K562 (cell line): ENCODE measurements around the gene SLCO1A2. TPM values are rescaled to one million over a fixed set of nuclear protein-coding genes. Genes with fewer than 3 reads are reported as not detected.

Experiments
- ATAC-seq: fragments of 200-7000 bp; cut with Tn5 transposase; 3 replicates; pipeline ENCODE4 v1.9.1; 2020; ENCODE audit warnings: moderate library complexity
- BruUV-seq: library from RNA; stranded (reverse); fragments of 400-500 nt; replicated peaks from 2 replicates; lab custom pipeline; 2021; lab: Mats Ljungman, UMichigan
- CTCF ChIA-PET: fragments of 300-600 bp; formaldehyde crosslinking; extraction: SDS; loops from one replicate; lab custom pipeline; 2021; ENCODE audit warnings: low intra/inter-chr PET ratio; lab: Yijun Ruan, JAX
- POLR2A ChIA-PET: fragments of 300-600, 350-650 bp; sonication (Branson Sonifier 250); formaldehyde crosslinking; extraction: SDS; loops from one replicate; lab custom pipeline; 2021; ENCODE audit warnings: antibody characterized with exemption, inconsistent platforms; lab: Yijun Ruan, JAX
- DNase-seq, 4 experiments: peaks; one replicate each; pipeline versions ENCODE4 v3.0.0 to v3.0.0-alpha.2; 2011 to 2018; ENCODE audit warnings: low spot score in 3 of 4, mixed read lengths in 3 of 4; ENCODE audit errors: extremely low read depth in 1 of 4
- FAIRE-seq: peaks from 2 replicates; lab custom pipeline; 2011; peaks lifted over from hg19 to GRCh38; lab: Jason Lieb, UNC
- H2AFZ ChIP-seq: 2 replicates; pipeline ENCODE4 v1.6.0; 2011; ENCODE audit warnings: low read depth, low read length, control low read depth, inconsistent platforms
- H3K27ac ChIP-seq: fragments of 200-600 bp; 3 replicates; pipeline ENCODE4 v1.8.0; 2011; ENCODE audit warnings: low read depth, mild to moderate bottlenecking, control low read depth, inconsistent platforms, low read length, moderate library complexity, mixed read lengths; ENCODE audit errors: extremely low read depth
- H3K27me3 ChIP-seq, 2 experiments: fragments of 300-600 bp in 1 of 2; 2 replicates in 1 of 2; 3 replicates in 1 of 2; pipeline versions ENCODE4 v1.6.0 to v1.8.0; 2011; ENCODE audit warnings: inconsistent platforms in 2 of 2, low read length in 2 of 2, mild to moderate bottlenecking in 1 of 2, mixed read lengths in 1 of 2, moderate library complexity in 1 of 2; ENCODE audit not compliant: control insufficient read depth in 2 of 2, insufficient read depth in 2 of 2
- H3K36me3 ChIP-seq: fragments of 300-600 bp; 3 replicates; pipeline ENCODE4 v1.8.0; 2011; ENCODE audit warnings: mild to moderate bottlenecking, low read length, inconsistent platforms; ENCODE audit not compliant: control insufficient read depth, insufficient read depth
- H3K4me1 ChIP-seq, 2 experiments: fragments of 200-600 bp in 1 of 2; replicated peaks in 1 of 2; 2 replicates in 1 of 2; 3 replicates in 1 of 2; pipeline versions ENCODE4 v1.5.1 to v1.8.0; 2011; ENCODE audit warnings: inconsistent platforms in 2 of 2, low read length in 2 of 2, mild to moderate bottlenecking in 1 of 2, mixed read lengths in 1 of 2, moderate library complexity in 1 of 2; ENCODE audit not compliant: control insufficient read depth in 2 of 2, insufficient read depth in 2 of 2
- H3K4me2 ChIP-seq: 2 replicates; pipeline ENCODE4 v1.6.1; 2011; ENCODE audit warnings: low read length, control low read depth, inconsistent platforms, mixed read lengths; ENCODE audit not compliant: insufficient read depth
- H3K4me3 ChIP-seq: fragments of 200-600 bp; sonication (generic), shearing (Covaris generic); 2 replicates; pipeline ENCODE4 v1.5.1; 2016; ENCODE audit warnings: control low read depth, inconsistent platforms
- H3K79me2 ChIP-seq: fragments of 200-600 bp; 3 replicates; pipeline ENCODE4 v1.8.0; 2011; ENCODE audit warnings: low read length, inconsistent platforms; ENCODE audit not compliant: control insufficient read depth, insufficient read depth
- H3K9ac ChIP-seq, 2 experiments: 2 replicates each; pipeline versions ENCODE4 v1.6.0 to v1.6.1; 2011; ENCODE audit warnings: low read depth in 2 of 2, low read length in 2 of 2, control low read depth in 1 of 2, inconsistent platforms in 1 of 2, mild to moderate bottlenecking in 1 of 2, mixed read lengths in 1 of 2; ENCODE audit not compliant: insufficient read depth in 1 of 2
- H3K9me1 ChIP-seq: one replicate; pipeline ENCODE4 v1.6.0; 2011; ENCODE audit warnings: inconsistent platforms, mild to moderate bottlenecking, low read length, moderate library complexity; ENCODE audit not compliant: control insufficient read depth, insufficient read depth
- H3K9me3 ChIP-seq: replicated peaks from 2 replicates; pipeline ENCODE4 v1.5.1; 2011; ENCODE audit warnings: low read depth, low read length, inconsistent platforms; ENCODE audit not compliant: control insufficient read depth, insufficient read depth
- H4K20me1 ChIP-seq: replicated peaks from 2 replicates; pipeline ENCODE4 v1.6.1; 2011; ENCODE audit warnings: low read length, inconsistent platforms, mixed read lengths; ENCODE audit not compliant: control insufficient read depth, insufficient read depth
- ADNP ChIP-seq: fragments of 200-800 bp; sonication (Bioruptor generic); IDR thresholded peaks from 2 replicates; pipeline ENCODE4 v1.6.1; 2016; ENCODE audit warnings: missing genetic modification characterization, missing compliant biosample characterization
- EP300 ChIP-seq: IDR thresholded peaks from 2 replicates; pipeline ENCODE4 v1.6.1; 2012; ENCODE audit warnings: low read length, improper control_type of control experiment
- HOXB6 ChIP-seq: fragments of 250-450 bp; sonication (Bioruptor Pico); IDR thresholded peaks from 2 replicates; pipeline ENCODE4 v1.5.1; 2022; ENCODE audit warnings: mild to moderate bottlenecking, borderline replicate concordance
- MCM3 ChIP-seq: fragments of 450-650 bp; IDR thresholded peaks from 2 replicates; pipeline ENCODE4 v1.6.1; 2016
- NBN ChIP-seq: fragments of 450-650 bp; IDR thresholded peaks from 2 replicates; pipeline ENCODE4 v1.6.1; 2016; ENCODE audit warnings: low read depth, mild to moderate bottlenecking
- NUFIP1 ChIP-seq: fragments of 450-650 bp; IDR thresholded peaks from 2 replicates; pipeline ENCODE4 v1.6.1; 2018; ENCODE audit not compliant: partially characterized antibody
- POLR2B ChIP-seq: fragments of 450-650 bp; IDR thresholded peaks from 2 replicates; pipeline ENCODE4 v1.6.1; 2018; ENCODE audit warnings: low read depth; ENCODE audit not compliant: partially characterized antibody
- PYGO2 ChIP-seq: fragments of 450-650 bp; IDR thresholded peaks from 2 replicates; pipeline ENCODE4 v1.6.1; 2016; ENCODE audit warnings: mild to moderate bottlenecking, missing genetic modification characterization, moderate library complexity, missing compliant biosample characterization
- RB1 ChIP-seq: fragments of 450-650 bp; IDR thresholded peaks from 2 replicates; pipeline ENCODE4 v1.6.1; 2017; ENCODE audit warnings: low read depth, mild to moderate bottlenecking
- SETDB1 ChIP-seq: IDR thresholded peaks from one replicate; pipeline ENCODE4 v1.6.1; 2012; ENCODE audit warnings: low read length, control low read depth, inconsistent platforms
- SUPT5H ChIP-seq: fragments of 450-650 bp; IDR thresholded peaks from 2 replicates; pipeline ENCODE4 v1.6.1; 2016
- ZNF780A ChIP-seq: fragments of 250-450 bp; sonication (Bioruptor Pico); IDR thresholded peaks from 2 replicates; pipeline ENCODE4 v1.5.0; 2021; ENCODE audit warnings: mild to moderate bottlenecking
- WGBS: fragments of 100-300 bp; shearing (Covaris generic); methylation state at CpG from one replicate; pipeline ENCODE4 v1.1.6; 2016; ENCODE audit warnings: low coverage, mixed read lengths; ENCODE audit not compliant: insufficient coverage; ENCODE audit errors: missing lambda C conversion rate; 5-methylcytosine and 5-hydroxymethylcytosine counted together
- in situ Hi-C: fragments of 300-500 bp; cut with MboI; formaldehyde crosslinking; loops from 4 replicates; pipeline ENCODE4 v1.15.0; 2018; ENCODE audit warnings: inconsistent platforms, mixed read lengths
- intact Hi-C: fragments of 100-400 bp; cut with micrococcal nuclease; formaldehyde crosslinking; loops from 2 replicates; pipeline ENCODE4 v1.14.2; 2022
- polyA plus RNA-seq, 8 experiments: library from polyadenylated mRNA; depleted of rRNA in 4 of 8; stranded (reverse) in 5 of 8; unstranded in 3 of 8; fragments of >200 nt; fragmentation: Nextera tagmentation in 2 of 8; fragmentation: Illumina TruSeq in 1 of 8; extraction: Ambion mirVana in 2 of 8; extraction: Trizol in 1 of 8; gene quantifications; 2 replicates each; pipeline versions ENCODE4 v1.2.1 to v1.2.3, GENCODE V29; 2011 to 2014; ENCODE audit warnings: inconsistent platforms in 1 of 8, missing spikeins in 1 of 8
- total RNA-seq, 7 experiments: library from RNA; depleted of rRNA in 6 of 7; stranded (reverse); fragments of >200 nt in 6 of 7; fragmentation: Illumina TruSeq in 2 of 7; extraction: Trizol in 2 of 7; gene quantifications; 2 replicates each; pipeline versions ENCODE4 v1.2.1 to v1.2.3, GENCODE V29; 2011 to 2021; ENCODE audit warnings: low replicate concordance in 1 of 7
- TF ChIP-seq, protein P1 (sequence below): sonication (generic); formaldehyde crosslinking; IDR thresholded peaks from 2 replicates; pipeline ENCODE4 v1.8.1; 2023; ENCODE audit warnings: mild to moderate bottlenecking, missing genetic modification reagents
- TF ChIP-seq, protein P2 (sequence below): fragments of 450-650 bp; IDR thresholded peaks from 2 replicates; pipeline ENCODE4 v1.6.1; 2016; ENCODE audit warnings: missing biosample characterization, missing genetic modification characterization
- TF ChIP-seq, protein P3 (sequence below): fragments of 250-450 bp; sonication (Bioruptor Pico); IDR thresholded peaks from 2 replicates; pipeline ENCODE4 v1.4.0; 2020; ENCODE audit warnings: mild to moderate bottlenecking
- TF ChIP-seq, protein P4 (sequence below): fragments of 450-650 bp; formaldehyde crosslinking; IDR thresholded peaks from 2 replicates; pipeline ENCODE4 v1.4.0; 2020; ENCODE audit warnings: mild to moderate bottlenecking, moderate library complexity

SLCO1A2 gene
- total and polyA plus RNA-seq, 9 of the 15 experiments (the other 6 are each of a cell fraction or from before 2014, with no cell fraction given), result 1.2 to 4.4 (median 2.6) TPM

DNA sequence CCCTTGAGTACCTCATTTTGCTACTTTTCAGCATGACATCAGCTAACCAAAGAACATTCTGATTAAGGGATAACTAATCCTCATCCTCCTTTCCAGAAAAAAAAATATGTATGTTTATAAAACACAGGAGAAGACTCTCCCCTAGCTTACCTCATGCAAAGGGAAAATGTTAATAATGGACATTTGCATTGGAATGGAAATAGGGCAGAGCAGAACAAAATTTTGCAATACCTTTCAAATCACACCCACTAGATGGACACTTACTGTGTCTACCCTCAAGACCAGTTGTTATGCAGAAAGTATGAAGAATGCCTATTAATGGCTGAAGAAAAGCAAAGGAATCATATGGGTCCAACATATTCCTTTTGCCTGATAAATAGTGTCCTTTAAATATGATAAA lies 8.9 kb upstream of the SLCO1A2 start (continued):
- TF ChIP-seq, protein P1, sequence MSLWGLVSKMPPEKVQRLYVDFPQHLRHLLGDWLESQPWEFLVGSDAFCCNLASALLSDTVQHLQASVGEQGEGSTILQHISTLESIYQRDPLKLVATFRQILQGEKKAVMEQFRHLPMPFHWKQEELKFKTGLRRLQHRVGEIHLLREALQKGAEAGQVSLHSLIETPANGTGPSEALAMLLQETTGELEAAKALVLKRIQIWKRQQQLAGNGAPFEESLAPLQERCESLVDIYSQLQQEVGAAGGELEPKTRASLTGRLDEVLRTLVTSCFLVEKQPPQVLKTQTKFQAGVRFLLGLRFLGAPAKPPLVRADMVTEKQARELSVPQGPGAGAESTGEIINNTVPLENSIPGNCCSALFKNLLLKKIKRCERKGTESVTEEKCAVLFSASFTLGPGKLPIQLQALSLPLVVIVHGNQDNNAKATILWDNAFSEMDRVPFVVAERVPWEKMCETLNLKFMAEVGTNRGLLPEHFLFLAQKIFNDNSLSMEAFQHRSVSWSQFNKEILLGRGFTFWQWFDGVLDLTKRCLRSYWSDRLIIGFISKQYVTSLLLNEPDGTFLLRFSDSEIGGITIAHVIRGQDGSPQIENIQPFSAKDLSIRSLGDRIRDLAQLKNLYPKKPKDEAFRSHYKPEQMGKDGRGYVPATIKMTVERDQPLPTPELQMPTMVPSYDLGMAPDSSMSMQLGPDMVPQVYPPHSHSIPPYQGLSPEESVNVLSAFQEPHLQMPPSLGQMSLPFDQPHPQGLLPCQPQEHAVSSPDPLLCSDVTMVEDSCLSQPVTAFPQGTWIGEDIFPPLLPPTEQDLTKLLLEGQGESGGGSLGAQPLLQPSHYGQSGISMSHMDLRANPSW (CRISPR knock-in tag), result no peak
- TF ChIP-seq SETDB1 (no peak), MCM3 (no peak), NUFIP1 (no peak), EP300 (no peak)
- TF ChIP-seq, protein P2, sequence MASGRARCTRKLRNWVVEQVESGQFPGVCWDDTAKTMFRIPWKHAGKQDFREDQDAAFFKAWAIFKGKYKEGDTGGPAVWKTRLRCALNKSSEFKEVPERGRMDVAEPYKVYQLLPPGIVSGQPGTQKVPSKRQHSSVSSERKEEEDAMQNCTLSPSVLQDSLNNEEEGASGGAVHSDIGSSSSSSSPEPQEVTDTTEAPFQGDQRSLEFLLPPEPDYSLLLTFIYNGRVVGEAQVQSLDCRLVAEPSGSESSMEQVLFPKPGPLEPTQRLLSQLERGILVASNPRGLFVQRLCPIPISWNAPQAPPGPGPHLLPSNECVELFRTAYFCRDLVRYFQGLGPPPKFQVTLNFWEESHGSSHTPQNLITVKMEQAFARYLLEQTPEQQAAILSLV (tag), result no peak

DNA sequence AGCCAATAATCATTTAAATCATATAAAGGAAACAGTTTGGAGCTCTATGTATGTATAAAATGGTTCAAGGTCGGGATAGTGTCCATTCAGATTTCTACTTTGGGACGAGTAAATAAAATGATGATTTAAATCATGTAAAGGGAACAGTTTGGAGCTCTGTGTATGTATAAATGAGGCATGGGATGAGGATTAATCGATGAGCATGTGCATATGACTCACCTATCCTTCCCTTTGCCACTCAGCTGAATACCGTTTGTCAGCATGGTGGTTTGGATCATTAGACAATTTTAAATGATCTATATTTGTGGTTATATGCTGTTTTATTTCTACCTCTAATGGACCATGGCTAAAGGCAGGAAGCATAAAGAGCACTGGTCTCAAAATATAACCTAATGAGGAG lies 7.1 kb upstream of the SLCO1A2 start:
- peak overlapping the region; percentile 45; the same call in 1 of the 2 replicates for H2AFZ ChIP-seq
- no peak overlapping the region for H3K9ac ChIP-seq
- H3K36me3 ChIP-seq, result no peaks in the 10 kb centered on the region
- no peak overlapping the region for H3K4me3 ChIP-seq
- H3K27ac ChIP-seq, result no peak overlapping the region
- no peak for DNase-seq
- 11% methylated on average over 4 of the region's 4 CpGs for WGBS
- H3K9me1 ChIP-seq, result no peaks in the 10 kb centered on the region
- no peaks in the 10 kb centered on the region for H4K20me1 ChIP-seq
- ChIA-PET CTCF (no interaction called here), POLR2A (no interaction called here)
- no peak overlapping the region for H3K4me2 ChIP-seq
- BruUV-seq, result no TSS peak
- in situ Hi-C loops, result no loop called here
- H3K27me3 ChIP-seq, result no peaks in the 10 kb centered on the region
- no peak for ATAC-seq
- H3K79me2 ChIP-seq, result no peaks in the 10 kb centered on the region
- H3K9me3 ChIP-seq, result no peaks in the 10 kb centered on the region
- H3K4me1 ChIP-seq, result peaks cover 0 to 6% of the 10 kb centered on the region in 2 experiments; a peak in 3 of 5 replicates
- intact Hi-C loops, result no loop called here
- FAIRE-seq, result no peak
- TF ChIP-seq, protein P3, sequence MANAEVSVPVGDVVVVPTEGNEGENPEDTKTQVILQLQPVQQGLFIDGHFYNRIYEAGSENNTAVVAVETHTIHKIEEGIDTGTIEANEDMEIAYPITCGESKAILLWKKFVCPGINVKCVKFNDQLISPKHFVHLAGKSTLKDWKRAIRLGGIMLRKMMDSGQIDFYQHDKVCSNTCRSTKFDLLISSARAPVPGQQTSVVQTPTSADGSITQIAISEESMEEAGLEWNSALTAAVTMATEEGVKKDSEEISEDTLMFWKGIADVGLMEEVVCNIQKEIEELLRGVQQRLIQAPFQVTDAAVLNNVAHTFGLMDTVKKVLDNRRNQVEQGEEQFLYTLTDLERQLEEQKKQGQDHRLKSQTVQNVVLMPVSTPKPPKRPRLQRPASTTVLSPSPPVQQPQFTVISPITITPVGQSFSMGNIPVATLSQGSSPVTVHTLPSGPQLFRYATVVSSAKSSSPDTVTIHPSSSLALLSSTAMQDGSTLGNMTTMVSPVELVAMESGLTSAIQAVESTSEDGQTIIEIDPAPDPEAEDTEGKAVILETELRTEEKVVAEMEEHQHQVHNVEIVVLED (CRISPR knock-in tag), result no peak
- no peak for TF ChIP-seq ZNF780A
- TF ChIP-seq, protein P4, sequence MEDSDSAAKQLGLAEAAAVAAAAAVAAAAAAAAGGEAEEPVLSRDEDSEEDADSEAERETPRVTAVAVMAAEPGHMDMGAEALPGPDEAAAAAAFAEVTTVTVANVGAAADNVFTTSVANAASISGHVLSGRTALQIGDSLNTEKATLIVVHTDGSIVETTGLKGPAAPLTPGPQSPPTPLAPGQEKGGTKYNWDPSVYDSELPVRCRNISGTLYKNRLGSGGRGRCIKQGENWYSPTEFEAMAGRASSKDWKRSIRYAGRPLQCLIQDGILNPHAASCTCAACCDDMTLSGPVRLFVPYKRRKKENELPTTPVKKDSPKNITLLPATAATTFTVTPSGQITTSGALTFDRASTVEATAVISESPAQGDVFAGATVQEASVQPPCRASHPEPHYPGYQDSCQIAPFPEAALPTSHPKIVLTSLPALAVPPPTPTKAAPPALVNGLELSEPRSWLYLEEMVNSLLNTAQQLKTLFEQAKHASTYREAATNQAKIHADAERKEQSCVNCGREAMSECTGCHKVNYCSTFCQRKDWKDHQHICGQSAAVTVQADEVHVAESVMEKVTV (CRISPR knock-in tag), result no peak
- TF ChIP-seq SUPT5H, result no peak
- TF ChIP-seq ADNP (tag), result no peak
- no peak for TF ChIP-seq PYGO2 (tag)
- TF ChIP-seq NBN, result no peak
- no peak for TF ChIP-seq POLR2B
- no peak for TF ChIP-seq RB1
- TF ChIP-seq HOXB6 (CRISPR knock-in tag), result no peak
